ENCODE results near the gene NCAPD2.
A peak's percentile ranks its signal among the peaks of the same experiment; 100 is the strongest.

The NCAPD2 gene

GRCh38 chr12:6493497-6494257 is at the start of gene NCAPD2:
NCAPD2 (plus strand) TSS chr12:6494102; CDS start chr12:6495099, 997 bp downstream.
- peak within 1 kb of the TSS; percentile 97 for H3K9ac ChIP-seq (ENCODE audit: low read length)
- H3K36me3 ChIP-seq (ENCODE audit: control insufficient read depth, insufficient read depth, low read length): peaks cover 4% of the 10 kb centered on the region

GRCh38 chr12:6444704-6445688 is 48.9 kb upstream of the NCAPD2 start, which contains the start of gene CD27:
CD27 (plus strand) TSS chr12:6444955; CDS start chr12:6445096, 141 bp downstream.
- H3K36me3 ChIP-seq (ENCODE audit: control insufficient read depth, insufficient read depth, low read length): peaks cover 5% of the 10 kb centered on the region

More at GRCh38 chr12:6493497-6494257, at the start of gene NCAPD2:
- H3K27me3 ChIP-seq (ENCODE audit: control insufficient read depth, insufficient read depth, low read length): no peaks in the 10 kb centered on the region
- peaks cover 8% of the 10 kb centered on the region for H3K4me1 ChIP-seq (ENCODE audit: control insufficient read depth, insufficient read depth, low read length)
- H3K27ac ChIP-seq (ENCODE audit: low read depth, low read length): peak within 1 kb of the TSS; percentile 94
- H3K4me3 ChIP-seq (ENCODE audit: low read length): peak within 1 kb of the TSS; percentile 99

DNA sequence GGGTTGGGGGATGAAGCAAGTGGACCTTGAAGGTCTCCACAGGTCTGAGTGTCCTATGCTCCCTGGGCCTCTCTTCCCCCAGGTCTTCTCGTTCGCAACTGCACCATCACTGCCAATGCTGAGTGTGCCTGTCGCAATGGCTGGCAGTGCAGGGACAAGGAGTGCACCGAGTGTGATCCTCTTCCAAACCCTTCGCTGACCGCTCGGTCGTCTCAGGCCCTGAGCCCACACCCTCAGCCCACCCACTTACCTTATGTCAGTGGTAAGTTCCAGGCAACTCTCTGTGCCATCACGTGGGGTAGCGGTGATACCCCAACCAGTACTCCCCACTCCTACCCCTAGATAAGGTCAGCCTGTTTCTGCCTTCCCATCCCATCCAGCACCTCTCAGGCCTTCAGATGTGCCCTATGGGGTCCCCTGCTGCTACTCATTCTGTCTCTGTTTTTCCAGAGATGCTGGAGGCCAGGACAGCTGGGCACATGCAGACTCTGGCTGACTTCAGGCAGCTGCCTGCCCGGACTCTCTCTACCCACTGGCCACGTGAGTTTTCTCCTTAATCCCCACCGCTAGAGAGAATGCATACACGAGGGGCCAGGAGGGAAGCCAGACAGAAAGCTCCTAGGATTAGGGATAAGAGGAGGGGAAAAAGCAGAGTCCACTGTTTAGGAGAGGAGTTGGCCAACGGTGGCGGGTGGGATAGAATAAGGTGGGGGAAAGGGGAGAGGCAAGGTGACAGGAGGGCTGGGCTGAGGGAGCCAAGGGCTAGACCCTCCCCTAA is 43.6 kb upstream of the NCAPD2 start:
- Histone ChIP-seq H3K27me3 (ENCODE audit: control insufficient read depth, insufficient read depth, low read length) (no peaks in the 10 kb centered on the region), H3K9ac (ENCODE audit: low read length) (peak overlapping the region; percentile 54), H3K36me3 (ENCODE audit: control insufficient read depth, insufficient read depth, low read length) (peaks cover 13% of the 10 kb centered on the region), H3K27ac (ENCODE audit: low read depth, low read length) (peak overlapping the region; percentile 95), H3K4me3 (ENCODE audit: low read length) (peak overlapping the region; percentile 86), H3K4me1 (ENCODE audit: control insufficient read depth, insufficient read depth, low read length) (peaks cover 22% of the 10 kb centered on the region)

More at GRCh38 chr12:6444704-6445688, 48.9 kb upstream of the NCAPD2 start, which contains the start of gene CD27:
- Histone ChIP-seq H3K9ac (ENCODE audit: low read length) (no peak within 1 kb of the TSS), H3K27me3 (ENCODE audit: control insufficient read depth, insufficient read depth, low read length) (no peaks in the 10 kb centered on the region), H3K27ac (ENCODE audit: low read depth, low read length) (no peak within 1 kb of the TSS), H3K4me3 (ENCODE audit: low read length) (peak within 1 kb of the TSS; percentile 52), H3K4me1 (ENCODE audit: control insufficient read depth, insufficient read depth, low read length) (peaks cover 2% of the 10 kb centered on the region)

DNA sequence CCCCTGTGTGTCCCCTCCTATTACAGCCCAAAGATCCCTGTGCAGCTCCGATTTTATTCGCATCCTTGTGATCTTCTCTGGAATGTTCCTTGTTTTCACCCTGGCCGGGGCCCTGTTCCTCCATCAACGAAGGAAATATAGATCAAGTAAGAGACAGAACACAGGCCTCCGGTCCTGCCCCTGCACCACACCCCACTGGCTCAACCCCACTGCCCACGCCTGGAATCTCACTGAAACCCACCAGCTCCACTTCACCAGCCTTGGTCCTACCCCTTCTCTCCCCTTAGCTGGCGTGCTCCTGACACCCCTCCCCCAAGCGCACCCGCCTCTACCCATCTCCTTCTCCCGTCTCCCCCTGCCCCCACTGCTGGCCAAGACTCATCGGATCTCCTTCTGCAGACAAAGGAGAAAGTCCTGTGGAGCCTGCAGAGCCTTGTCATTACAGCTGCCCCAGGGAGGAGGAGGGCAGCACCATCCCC is 43.0 kb upstream of the NCAPD2 start:
- H3K9ac ChIP-seq (ENCODE audit: low read length): peak overlapping the region; percentile 54
- no peaks in the 10 kb centered on the region for H3K27me3 ChIP-seq (ENCODE audit: control insufficient read depth, insufficient read depth, low read length)

DNA sequence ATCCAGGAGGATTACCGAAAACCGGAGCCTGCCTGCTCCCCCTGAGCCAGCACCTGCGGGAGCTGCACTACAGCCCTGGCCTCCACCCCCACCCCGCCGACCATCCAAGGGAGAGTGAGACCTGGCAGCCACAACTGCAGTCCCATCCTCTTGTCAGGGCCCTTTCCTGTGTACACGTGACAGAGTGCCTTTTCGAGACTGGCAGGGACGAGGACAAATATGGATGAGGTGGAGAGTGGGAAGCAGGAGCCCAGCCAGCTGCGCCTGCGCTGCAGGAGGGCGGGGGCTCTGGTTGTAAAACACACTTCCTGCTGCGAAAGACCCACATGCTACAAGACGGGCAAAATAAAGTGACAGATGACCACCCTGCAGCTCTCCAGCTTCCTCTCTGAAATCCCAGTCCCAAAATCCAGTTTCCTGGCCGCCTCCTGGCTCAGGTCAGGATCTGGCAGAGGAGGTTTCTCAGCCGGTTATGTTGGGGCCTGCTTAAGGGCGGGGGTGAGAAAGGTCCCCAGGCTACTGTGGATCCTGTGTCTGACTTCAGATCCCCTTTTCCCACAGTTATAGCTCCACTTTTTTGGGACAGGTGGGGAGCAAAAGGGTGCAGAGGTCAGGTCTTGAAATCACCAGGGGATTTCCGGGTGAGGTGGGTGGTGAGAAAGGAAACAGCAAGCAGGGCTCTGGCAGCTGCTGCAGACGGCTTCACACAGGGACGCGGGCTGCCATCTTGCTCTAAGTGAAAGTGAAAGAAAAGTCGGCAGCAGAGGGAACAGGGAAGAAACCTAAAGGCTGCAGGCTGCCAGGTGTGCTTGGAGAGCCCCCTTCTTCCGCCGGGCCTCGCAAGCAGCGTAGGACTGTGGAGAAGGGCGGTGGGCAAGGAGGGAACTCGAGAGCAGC is 42.3 kb upstream of the NCAPD2 start, which contains the start of gene TAPBPL:
Gene TAPBPL (plus strand): TSS at position 695 of the 897 bp plus-strand sequence. CDS start 207 bp downstream, outside the sequence.
- Histone ChIP-seq H3K9ac (ENCODE audit: low read length) (peak within 1 kb of the TSS; percentile 89), H3K4me1 (ENCODE audit: control insufficient read depth, insufficient read depth, low read length) (peaks cover 22% of the 10 kb centered on the region), H3K27ac (ENCODE audit: low read depth, low read length) (peak within 1 kb of the TSS; percentile 95), H3K4me3 (ENCODE audit: low read length) (peak within 1 kb of the TSS; percentile 86), H3K36me3 (ENCODE audit: control insufficient read depth, insufficient read depth, low read length) (peaks cover 9% of the 10 kb centered on the region), H3K27me3 (ENCODE audit: control insufficient read depth, insufficient read depth, low read length) (no peaks in the 10 kb centered on the region)

More for the DNA sequence above, 43.0 kb upstream of the NCAPD2 start:
- Histone ChIP-seq H3K4me3 (ENCODE audit: low read length) (peak overlapping the region; percentile 86), H3K4me1 (ENCODE audit: control insufficient read depth, insufficient read depth, low read length) (peaks cover 22% of the 10 kb centered on the region), H3K27ac (ENCODE audit: low read depth, low read length) (peak overlapping the region; percentile 95), H3K36me3 (ENCODE audit: control insufficient read depth, insufficient read depth, low read length) (peaks cover 9% of the 10 kb centered on the region)

- Histone ChIP-seq H3K27me3 (ENCODE audit: control insufficient read depth, insufficient read depth, low read length) (no peaks in the 10 kb centered on the region), H3K4me3 (ENCODE audit: low read length) (peak overlapping the region; percentile 86), H3K9ac (ENCODE audit: low read length) (peak overlapping the region; percentile 89), H3K36me3 (ENCODE audit: control insufficient read depth, insufficient read depth, low read length) (peaks cover 13% of the 10 kb centered on the region), H3K4me1 (ENCODE audit: control insufficient read depth, insufficient read depth, low read length) (peaks cover 22% of the 10 kb centered on the region), H3K27ac (ENCODE audit: low read depth, low read length) (peak overlapping the region; percentile 95)
Observed at GRCh38 chr12:6452245-6452943, 41.5 kb upstream of the NCAPD2 start.

- peak overlapping the region; percentile 89 for H3K9ac ChIP-seq (ENCODE audit: low read length)
- peaks cover 22% of the 10 kb centered on the region for H3K4me1 ChIP-seq (ENCODE audit: control insufficient read depth, insufficient read depth, low read length)
- H3K4me3 ChIP-seq (ENCODE audit: low read length): peak overlapping the region; percentile 86
- H3K27ac ChIP-seq (ENCODE audit: low read depth, low read length): peak overlapping the region; percentile 95
- no peaks in the 10 kb centered on the region for H3K27me3 ChIP-seq (ENCODE audit: control insufficient read depth, insufficient read depth, low read length)
- H3K36me3 ChIP-seq (ENCODE audit: control insufficient read depth, insufficient read depth, low read length): peaks cover 18% of the 10 kb centered on the region
Observed at GRCh38 chr12:6452944-6453630, 40.8 kb upstream of the NCAPD2 start.

- H3K4me1 ChIP-seq (ENCODE audit: control insufficient read depth, insufficient read depth, low read length): peaks cover 10% of the 10 kb centered on the region
- H3K36me3 ChIP-seq (ENCODE audit: control insufficient read depth, insufficient read depth, low read length): peaks cover 49% of the 10 kb centered on the region
- no peak overlapping the region for H3K27ac ChIP-seq (ENCODE audit: low read depth, low read length)
- no peak overlapping the region for H3K9ac ChIP-seq (ENCODE audit: low read length)
- no peaks in the 10 kb centered on the region for H3K27me3 ChIP-seq (ENCODE audit: control insufficient read depth, insufficient read depth, low read length)
- H3K4me3 ChIP-seq (ENCODE audit: low read length): no peak overlapping the region
Observed at GRCh38 chr12:6457220-6457945, 36.5 kb upstream of the NCAPD2 start.

DNA sequence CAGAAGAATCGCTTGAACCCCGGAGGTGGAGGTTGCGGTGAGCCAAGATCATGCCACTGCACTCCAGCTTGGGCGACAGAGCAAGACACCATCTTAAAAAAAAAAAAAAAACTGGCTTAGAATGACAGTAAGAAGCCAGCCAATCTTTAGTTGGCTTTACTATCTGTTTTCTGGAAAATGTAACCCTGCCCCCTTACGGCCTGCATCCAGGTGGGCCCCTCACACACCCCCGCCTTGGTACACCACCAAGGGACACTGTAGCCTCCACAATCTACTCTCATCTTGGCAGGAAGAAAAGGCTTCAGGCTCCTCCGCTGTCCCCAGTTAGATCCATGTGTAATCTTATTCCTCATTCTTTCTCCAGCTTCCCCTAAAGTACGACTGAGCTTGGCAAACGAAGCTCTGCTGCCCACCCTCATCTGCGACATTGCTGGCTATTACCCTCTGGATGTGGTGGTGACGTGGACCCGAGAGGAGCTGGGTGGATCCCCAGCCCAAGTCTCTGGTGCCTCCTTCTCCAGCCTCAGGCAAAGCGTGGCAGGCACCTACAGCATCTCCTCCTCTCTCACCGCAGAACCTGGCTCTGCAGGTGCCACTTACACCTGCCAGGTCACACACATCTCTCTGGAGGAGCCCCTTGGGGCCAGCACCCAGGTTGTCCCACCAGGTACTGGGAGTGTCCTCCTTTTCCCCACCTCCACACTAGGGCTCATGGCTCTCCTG is 35.5 kb upstream of the NCAPD2 start:
- Histone ChIP-seq H3K27ac (ENCODE audit: low read depth, low read length) (no peak overlapping the region), H3K4me1 (ENCODE audit: control insufficient read depth, insufficient read depth, low read length) (peaks cover under 1% of the 10 kb centered on the region), H3K36me3 (ENCODE audit: control insufficient read depth, insufficient read depth, low read length) (peaks cover 60% of the 10 kb centered on the region), H3K4me3 (ENCODE audit: low read length) (no peak overlapping the region), H3K9ac (ENCODE audit: low read length) (no peak overlapping the region), H3K27me3 (ENCODE audit: control insufficient read depth, insufficient read depth, low read length) (no peaks in the 10 kb centered on the region)
